Measurements from ENCODE around the gene IPO11.
"Not testable (repeated sequence)": the region's sequence is repeated elsewhere in the genome, so short reads cannot be mapped to it uniquely, and the experiment has no call there.

The IPO11 gene

GRCh38 chr5:62509806-62510205, 97.2 kb downstream of the IPO11 start:
- DNase-seq (ENCODE audit: extremely low read depth in 1 of 2, low read depth in 1 of 2), result no peak

DNA sequence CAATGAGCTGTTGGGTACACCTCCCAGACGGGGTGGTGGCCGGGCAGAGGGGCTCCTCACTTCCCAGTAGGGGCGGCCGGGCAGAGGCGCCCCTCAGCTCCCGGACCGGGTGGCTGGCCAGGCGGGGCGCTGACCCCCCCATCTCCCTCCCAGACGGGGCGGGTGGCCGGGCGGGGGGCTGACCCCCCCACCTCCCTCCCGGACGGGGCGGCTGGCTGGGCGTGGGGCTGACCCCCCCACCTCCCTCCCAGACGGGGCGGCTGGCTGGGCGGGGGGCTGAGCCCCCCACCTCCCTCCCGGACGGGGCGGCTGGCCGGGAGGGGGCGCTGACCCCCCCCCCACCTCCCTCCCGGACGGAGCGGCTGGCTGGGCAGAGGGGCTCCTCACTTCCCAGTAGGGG, 100.5 kb downstream of the IPO11 start:
- not testable (repeated sequence) for DNase-seq (ENCODE audit: extremely low read depth in 1 of 2, low read depth in 1 of 2)

DNA sequence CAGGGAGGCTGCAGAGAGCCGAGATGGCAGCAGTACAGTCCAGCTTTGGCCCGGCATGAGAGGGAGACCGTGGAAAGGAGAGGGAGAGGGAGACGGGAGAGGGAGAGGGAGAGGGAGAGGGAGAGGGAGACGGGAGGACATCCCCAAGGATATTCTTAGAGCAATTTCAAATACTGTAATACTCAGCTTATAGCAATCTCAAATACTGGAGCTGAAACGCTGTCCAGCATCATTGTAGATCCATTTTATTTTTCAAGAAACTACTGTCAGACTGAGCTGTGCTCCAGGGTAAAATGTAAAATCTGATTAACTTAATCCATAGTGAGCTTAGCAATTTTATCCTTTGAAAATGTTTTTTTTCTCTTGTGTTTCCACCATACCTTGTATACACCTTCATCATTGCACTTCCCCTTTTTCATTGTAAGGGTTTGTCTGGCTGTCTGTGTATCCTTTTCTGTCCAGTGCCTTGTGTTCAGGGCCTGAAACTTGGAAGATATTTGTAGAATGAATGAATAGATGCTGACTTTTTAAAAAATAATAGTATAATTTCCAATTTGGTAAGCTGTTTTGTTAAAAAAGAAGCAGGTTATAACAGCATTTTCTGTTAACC, 102.1 kb downstream of the IPO11 start:
- DNase-seq (ENCODE audit: extremely low read depth in 1 of 2, low read depth in 1 of 2), result no peak

- DNase-seq (ENCODE audit: extremely low read depth in 1 of 2, low read depth in 1 of 2), result not testable (repeated sequence)
Observed at GRCh38 chr5:62520812-62521211, 108.2 kb downstream of the IPO11 start.

GRCh38 chr5:62521319-62521718, 108.8 kb downstream of the IPO11 start:
- no peak for DNase-seq (ENCODE audit: extremely low read depth in 1 of 2, low read depth in 1 of 2)

DNA sequence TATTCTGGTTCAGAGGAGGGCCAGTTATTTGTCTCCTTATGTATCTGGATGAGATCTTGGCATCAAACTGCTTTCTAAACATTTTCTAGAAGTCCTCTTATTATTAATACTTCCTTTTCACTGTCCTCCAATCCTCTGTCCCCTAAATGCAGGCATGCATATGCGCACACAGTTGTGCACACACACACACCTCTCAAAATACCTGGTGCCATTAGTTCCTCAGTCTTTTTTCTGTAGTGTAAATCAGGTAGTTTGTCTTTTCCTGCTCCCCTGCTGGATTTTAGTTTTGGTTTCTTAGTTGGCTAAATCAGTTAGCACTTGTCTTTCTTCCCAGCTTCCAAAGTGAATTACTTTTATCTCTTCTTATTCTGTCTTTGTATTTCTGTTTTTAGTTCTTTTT, 110.2 kb downstream of the IPO11 start:
- no peak for DNase-seq (ENCODE audit: extremely low read depth in 1 of 2, low read depth in 1 of 2)

- DNase-seq (ENCODE audit: extremely low read depth in 1 of 2, low read depth in 1 of 2), result no peak
Observed at GRCh38 chr5:62533597-62533996, 121.0 kb downstream of the IPO11 start.

- no peak for DNase-seq (ENCODE audit: extremely low read depth in 1 of 2, low read depth in 1 of 2)
Observed at GRCh38 chr5:62534461-62535236, 122.1 kb downstream of the IPO11 start.

- DNase-seq (ENCODE audit: extremely low read depth in 1 of 2, low read depth in 1 of 2), result no peak
Observed at GRCh38 chr5:62536232-62536631, 123.7 kb downstream of the IPO11 start.

- no peak for DNase-seq (ENCODE audit: extremely low read depth in 1 of 2, low read depth in 1 of 2)
Observed at GRCh38 chr5:62536783-62537182, 124.2 kb downstream of the IPO11 start.

DNA sequence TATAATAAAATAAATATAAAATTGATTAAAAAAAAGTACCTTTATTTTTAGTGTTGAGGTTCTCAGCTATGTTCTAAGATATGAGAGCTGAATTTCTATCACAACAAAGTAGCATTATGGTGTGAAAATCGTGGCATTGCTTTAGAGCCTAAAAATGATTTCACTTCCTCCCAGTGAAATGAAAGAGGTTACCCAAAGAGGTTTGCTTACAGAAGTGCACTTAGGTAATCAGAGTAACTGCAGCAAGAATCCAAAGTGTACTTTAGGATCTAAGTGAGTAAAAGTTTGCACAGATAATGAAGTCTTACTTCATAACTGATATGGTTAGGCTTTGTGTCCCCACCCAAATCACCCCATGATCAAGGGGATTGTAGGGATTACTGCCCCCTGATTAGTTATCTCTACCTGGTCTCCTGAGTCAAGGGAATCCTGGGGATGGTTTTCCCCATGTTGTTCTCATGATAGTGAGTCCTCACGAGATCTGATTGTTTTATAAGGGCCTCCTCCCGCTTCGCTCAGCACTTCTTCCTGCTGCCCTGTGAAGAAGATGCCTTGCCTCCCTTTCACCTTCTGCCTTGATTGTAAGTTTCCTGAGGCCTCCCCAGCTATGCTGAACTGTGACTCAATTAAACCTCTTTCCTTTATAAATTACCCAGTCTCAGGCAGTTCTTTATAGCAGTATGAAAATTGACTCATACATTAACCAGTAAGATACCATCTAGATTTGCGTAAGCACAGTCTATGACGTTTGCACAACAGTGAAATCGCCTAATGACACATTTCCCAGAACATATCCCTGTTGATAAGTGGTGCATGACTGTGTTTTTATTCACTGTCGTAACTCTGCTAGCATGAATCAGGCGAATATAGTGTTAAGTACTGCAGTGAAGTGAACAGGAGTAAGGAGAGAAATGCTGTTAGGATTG, 125.7 kb downstream of the IPO11 start:
- no peak for DNase-seq (ENCODE audit: extremely low read depth in 1 of 2, low read depth in 1 of 2)

- no peak for DNase-seq (ENCODE audit: extremely low read depth in 1 of 2, low read depth in 1 of 2)
Observed at GRCh38 chr5:62542720-62543119, 130.2 kb downstream of the IPO11 start.

DNA sequence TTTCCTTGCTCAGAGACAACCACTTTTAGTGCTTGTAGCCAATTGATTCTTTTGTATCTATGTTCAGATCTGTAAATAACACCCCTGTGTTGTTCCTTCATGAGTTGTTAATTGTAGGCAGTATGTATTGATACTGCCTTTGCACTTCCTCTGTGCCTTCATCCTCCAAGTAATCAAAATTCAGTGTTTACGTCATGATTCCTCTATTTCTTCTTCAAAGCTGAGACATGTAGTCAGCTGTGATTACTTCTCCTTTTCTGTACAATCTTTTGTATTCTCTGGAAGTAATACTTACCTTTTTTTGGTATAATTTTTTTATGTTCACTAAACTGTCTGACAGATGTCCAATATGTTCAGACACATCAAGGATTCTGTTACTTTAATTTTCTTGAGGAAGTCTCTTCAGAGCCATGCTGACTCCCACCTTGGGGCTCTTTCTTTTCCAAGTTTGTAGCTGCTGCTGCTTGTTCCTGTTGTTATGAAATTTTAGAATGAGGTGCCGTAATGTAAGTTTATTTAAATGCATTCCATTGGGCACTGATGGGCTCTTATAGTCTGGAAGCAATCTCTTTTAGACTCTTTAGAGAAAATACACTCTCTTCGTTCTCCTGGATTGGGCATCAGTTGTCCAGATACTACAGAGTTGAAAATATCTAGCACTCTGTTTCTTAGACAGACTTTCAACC, 135.5 kb downstream of the IPO11 start:
- no peak for DNase-seq (ENCODE audit: extremely low read depth in 1 of 2, low read depth in 1 of 2)

DNA sequence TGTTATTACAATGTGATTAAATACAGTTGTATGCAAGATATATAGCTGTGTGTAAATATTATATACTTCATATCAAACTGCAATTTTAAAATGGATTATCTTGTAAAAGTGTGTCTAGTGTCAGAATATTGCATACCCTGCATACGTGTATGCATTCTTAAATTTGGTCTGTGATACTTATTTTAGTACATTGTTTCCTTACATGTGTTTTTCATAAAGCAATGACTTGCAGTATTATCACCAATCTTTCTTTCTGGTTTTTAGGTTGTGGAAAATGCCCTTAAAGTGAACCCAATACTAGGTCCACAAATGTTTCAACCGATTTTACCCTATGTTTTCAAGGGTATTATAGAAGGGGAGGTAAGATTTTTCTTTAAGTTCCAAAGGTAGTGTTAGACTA, 137.5 kb downstream of the IPO11 start:
- DNase-seq (ENCODE audit: extremely low read depth in 1 of 2, low read depth in 1 of 2), result no peak

DNA sequence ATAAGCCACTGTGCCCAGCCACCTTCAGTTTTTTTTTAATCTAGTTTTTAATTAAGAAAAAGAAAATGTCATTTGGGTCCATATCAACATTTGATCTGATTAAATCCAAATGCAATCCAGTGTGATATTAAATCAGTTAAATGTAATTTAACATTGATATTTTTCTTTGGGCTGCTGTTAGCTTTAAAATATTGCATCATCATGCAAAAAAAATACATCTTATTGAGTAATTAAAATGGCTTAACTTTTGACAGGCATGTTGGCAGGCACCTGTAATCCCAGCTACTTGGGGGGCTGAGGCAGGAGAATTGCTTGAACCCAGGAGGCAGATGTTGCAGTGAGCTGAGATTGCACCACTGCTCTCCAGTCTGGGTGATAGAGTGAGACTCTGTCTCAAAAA, 143.4 kb downstream of the IPO11 start:
- no peak for DNase-seq (ENCODE audit: extremely low read depth in 1 of 2, low read depth in 1 of 2)

- DNase-seq (ENCODE audit: extremely low read depth in 1 of 2, low read depth in 1 of 2), result no peak
Observed at GRCh38 chr5:62558941-62559340, 146.4 kb downstream of the IPO11 start.

- no peak for DNase-seq (ENCODE audit: extremely low read depth in 1 of 2, low read depth in 1 of 2)
Observed at GRCh38 chr5:62560786-62561185, 148.2 kb downstream of the IPO11 start.

GRCh38 chr5:62561896-62562295, 149.3 kb downstream of the IPO11 start:
- no peak for DNase-seq (ENCODE audit: extremely low read depth in 1 of 2, low read depth in 1 of 2)

GRCh38 chr5:62562867-62563266, 150.3 kb downstream of the IPO11 start:
- no peak for DNase-seq (ENCODE audit: extremely low read depth in 1 of 2, low read depth in 1 of 2)

DNA sequence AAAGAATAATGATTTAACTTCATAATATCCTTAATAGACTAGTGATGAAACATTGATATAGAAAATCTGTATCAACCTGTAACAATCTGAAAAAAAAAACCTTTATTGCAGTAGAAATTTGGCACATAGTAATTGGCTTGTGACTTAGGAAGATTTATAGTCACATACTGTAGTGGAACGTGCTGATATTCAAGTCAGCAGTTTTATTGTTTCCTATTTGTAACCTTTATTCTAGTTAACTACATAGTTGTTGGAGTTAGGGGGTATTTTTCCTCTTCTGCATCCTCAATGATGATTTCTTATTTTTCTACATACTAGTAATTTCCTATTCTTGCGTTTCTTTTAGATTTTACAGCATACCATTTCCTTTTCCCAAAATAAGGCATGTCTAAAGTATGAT, 151.5 kb downstream of the IPO11 start:
- DNase-seq (ENCODE audit: extremely low read depth in 1 of 2, low read depth in 1 of 2), result no peak

DNA sequence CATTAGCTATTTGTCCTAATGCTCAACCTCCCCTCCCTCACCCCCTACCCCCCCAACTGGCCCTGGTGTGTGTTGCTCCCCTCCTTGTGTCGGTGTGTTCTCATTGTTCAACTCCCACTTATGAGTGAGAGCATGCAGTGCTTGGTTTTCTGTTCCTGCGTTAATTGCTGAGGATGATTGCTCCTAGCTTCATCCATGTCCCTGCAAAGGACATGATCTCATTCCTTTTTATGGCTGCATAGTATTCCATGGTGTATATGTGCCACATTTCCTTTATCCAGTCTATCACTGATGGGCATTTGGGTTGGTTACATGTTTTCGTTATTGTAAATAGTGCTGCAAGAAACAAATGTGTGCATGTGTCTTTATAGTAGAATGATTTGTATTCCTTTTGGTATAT, 153.2 kb downstream of the IPO11 start:
- DNase-seq (ENCODE audit: extremely low read depth in 1 of 2, low read depth in 1 of 2), result not testable (repeated sequence)
